DOHH2 (cell line): ENCODE measurements around the gene UGT2B28.
A peak's percentile ranks its signal among the peaks of the same experiment; 100 is the strongest.
"Not testable (repeated sequence)": the region's sequence is repeated elsewhere in the genome, so short reads cannot be mapped to it uniquely, and the experiment has no call there.

Source experiments
- EZH2phosphoT487 ChIP-seq: fragments of 200-600 bp; sonication (generic); IDR thresholded peaks from 2 replicates; pipeline ENCODE4 v1.6.1; 2017; ENCODE audit warnings: borderline replicate concordance, mild to moderate bottlenecking, antibody characterized with exemption, low read length, moderate library complexity, mixed read lengths
- TF ChIP-seq, protein P1 (sequence below): fragments of 200-600 bp; sonication (generic); IDR thresholded peaks from one replicate; pipeline ENCODE4 v1.5.1; 2014; ENCODE audit warnings: antibody characterized with exemption, mild to moderate bottlenecking, low read depth, low read length; ENCODE audit not compliant: poor library complexity, severe bottlenecking

DNA sequence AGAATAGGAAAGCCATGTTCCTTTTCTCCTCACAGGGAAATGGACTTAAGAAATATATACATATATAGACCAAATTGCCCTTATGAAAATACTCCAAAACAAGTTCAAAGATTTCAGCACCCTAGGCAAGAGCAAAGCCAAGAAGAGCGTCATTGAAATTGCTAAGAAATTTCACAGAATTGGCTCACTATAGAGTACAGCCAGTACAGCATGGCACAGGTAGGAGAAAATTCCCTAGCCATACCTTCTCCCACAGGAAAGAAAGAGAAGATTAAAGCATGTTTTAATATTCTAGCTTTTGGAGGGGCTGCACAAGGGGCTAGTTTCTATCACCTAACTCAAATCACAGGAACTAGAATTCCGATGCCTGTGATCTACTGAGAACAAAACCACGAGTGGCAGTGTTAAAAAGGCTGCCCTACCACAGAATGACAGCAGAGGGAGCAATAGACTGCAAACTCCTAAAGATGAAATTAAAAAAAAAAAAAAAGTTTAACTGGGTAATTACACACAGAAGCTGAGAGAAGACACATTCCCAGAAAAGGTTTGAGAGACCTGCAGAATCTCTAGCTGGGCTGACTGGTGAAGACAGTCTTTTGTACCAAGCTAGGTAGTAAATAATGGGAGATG, 37.5 kb downstream of the UGT2B28 start:
- TF ChIP-seq, protein P1, sequence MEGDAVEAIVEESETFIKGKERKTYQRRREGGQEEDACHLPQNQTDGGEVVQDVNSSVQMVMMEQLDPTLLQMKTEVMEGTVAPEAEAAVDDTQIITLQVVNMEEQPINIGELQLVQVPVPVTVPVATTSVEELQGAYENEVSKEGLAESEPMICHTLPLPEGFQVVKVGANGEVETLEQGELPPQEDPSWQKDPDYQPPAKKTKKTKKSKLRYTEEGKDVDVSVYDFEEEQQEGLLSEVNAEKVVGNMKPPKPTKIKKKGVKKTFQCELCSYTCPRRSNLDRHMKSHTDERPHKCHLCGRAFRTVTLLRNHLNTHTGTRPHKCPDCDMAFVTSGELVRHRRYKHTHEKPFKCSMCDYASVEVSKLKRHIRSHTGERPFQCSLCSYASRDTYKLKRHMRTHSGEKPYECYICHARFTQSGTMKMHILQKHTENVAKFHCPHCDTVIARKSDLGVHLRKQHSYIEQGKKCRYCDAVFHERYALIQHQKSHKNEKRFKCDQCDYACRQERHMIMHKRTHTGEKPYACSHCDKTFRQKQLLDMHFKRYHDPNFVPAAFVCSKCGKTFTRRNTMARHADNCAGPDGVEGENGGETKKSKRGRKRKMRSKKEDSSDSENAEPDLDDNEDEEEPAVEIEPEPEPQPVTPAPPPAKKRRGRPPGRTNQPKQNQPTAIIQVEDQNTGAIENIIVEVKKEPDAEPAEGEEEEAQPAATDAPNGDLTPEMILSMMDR: peak; percentile 63
- TF ChIP-seq EZH2phosphoT487: not testable (repeated sequence)
